Upper lobe of left lung (tissue), 6 donors: Measurements from ENCODE around the gene ICA1L. TPM values are rescaled to one million over a fixed set of nuclear protein-coding genes. Genes with fewer than 3 reads are reported as not detected.

Experiments
- ATAC-seq, 2 donors: fragments of 200-7000 bp; cut with Tn5 transposase; one replicate each; pipeline ENCODE4 v1.9.1; 2022; ENCODE audit warnings: mild to moderate bottlenecking in 2 of 2, moderate library complexity in 2 of 2; ENCODE audit not compliant: low FRiP score in 2 of 2
- DNase-seq, 2 donors: peaks; one replicate each; pipeline ENCODE4 v3.0.0-alpha.2; 2019 to 2020
- H3K27ac ChIP-seq, 4 donors: fragments of 200-600 bp; sonication (generic); one replicate each; pipeline ENCODE4 v1.5.1; 2016 to 2019
- H3K27me3 ChIP-seq, 4 donors: fragments of 200-600 bp; sonication (generic); one replicate each; pipeline ENCODE4 v1.5.1; 2017 to 2019
- H3K36me3 ChIP-seq, 4 donors: fragments of 200-600 bp; sonication (generic); one replicate each; pipeline ENCODE4 v1.5.1; 2016 to 2019
- H3K4me1 ChIP-seq, 4 donors: fragments of 200-600 bp; sonication (generic); one replicate each; pipeline ENCODE4 v1.5.1; 2018 to 2019
- H3K4me3 ChIP-seq, 4 donors: fragments of 200-600 bp; sonication (generic); one replicate each; pipeline ENCODE4 v1.5.1; 2017 to 2019; ENCODE audit warnings: mild to moderate bottlenecking in 2 of 4, moderate library complexity in 1 of 4
- H3K9me3 ChIP-seq, 4 donors: fragments of 200-600 bp; sonication (generic); one replicate each; pipeline ENCODE4 v1.5.1; 2018 to 2019
- EP300 ChIP-seq, 4 donors: sonication (generic); formaldehyde crosslinking; IDR thresholded peaks; one replicate each; pipeline ENCODE4 v1.5.1; 2017; ENCODE audit warnings: antibody characterized with exemption in 4 of 4, control low read depth in 2 of 4
- POLR2A ChIP-seq, 4 donors: fragments of 450-650 bp; IDR thresholded peaks; one replicate each; pipeline ENCODE4 v1.5.1; 2016 to 2017; ENCODE audit warnings: antibody characterized with exemption in 4 of 4, mild to moderate bottlenecking in 2 of 4
- POLR2AphosphoS5 ChIP-seq, 2 donors: sonication (generic); formaldehyde crosslinking; IDR thresholded peaks; one replicate each; pipeline ENCODE4 v1.5.1; 2017; ENCODE audit warnings: antibody characterized with exemption in 2 of 2
- WGBS, 2 donors: methylation state at CpG; one replicate each; pipeline ENCODE4 v1.1.5; 2017 to 2018; 5-methylcytosine and 5-hydroxymethylcytosine counted together
- total RNA-seq, 6 donors: library from RNA; depleted of rRNA in 4 of 6; stranded (reverse); fragments of >200 nt in 4 of 6; gene quantifications; one replicate each; pipeline versions ENCODE4 v1.1.0 to v1.2.1, GENCODE V29; 2016 to 2021
- TF ChIP-seq, protein P1 (sequence below), 6 experiments: fragments of 450-650 bp in 4 of 6; fragments of 200-600 bp in 2 of 6; sonication (generic) in 2 of 6; IDR thresholded peaks; one replicate each; pipeline ENCODE4 v1.5.1; 2016 to 2019; ENCODE audit warnings: antibody characterized with exemption in 6 of 6
- donor health status: DM: no; HTN: no; CAD: no; lungs with moderate emphysema.
- donor health status: DM: no; HTN: yes; CAD: no; lungs with severe emphysema.

ICA1L gene
- total RNA-seq, 6 donors from 2014 or later, result 3.0 to 28.3 (median 5.7) TPM

DNA sequence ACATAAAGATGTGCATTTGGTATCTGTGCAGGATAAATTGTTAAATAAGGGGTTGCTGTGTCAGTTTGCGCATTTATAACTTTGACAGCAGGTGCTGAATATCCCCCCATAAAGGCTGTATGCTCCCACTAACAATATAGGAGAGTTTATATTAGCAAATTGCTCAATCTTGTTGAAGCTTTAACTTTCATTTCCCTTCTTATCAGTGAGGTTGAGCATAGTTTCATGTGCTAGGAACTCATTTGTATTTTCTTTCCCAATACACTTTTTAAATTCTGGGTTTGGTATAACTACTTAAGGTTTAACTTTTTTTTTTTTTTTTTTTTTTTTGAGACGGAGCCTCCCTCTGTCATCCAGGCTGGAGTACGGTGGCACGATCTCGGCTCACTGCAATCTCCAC lies 147.8 kb downstream of the ICA1L start:
- Histone ChIP-seq H3K27me3 (no peaks in the 10 kb centered on the region), H3K36me3 (peaks cover 0 to 3% (median 0%) of the 10 kb centered on the region in 4 donors), H3K4me3 (no peak overlapping the region), H3K27ac (no peak overlapping the region), H3K4me1 (no peaks in the 10 kb centered on the region), H3K9me3 (no peaks in the 10 kb centered on the region)
- WGBS, 2 donors, result 94 to 95% methylated on average over 5 of the region's 5 CpGs
- DNase-seq (no peak), ATAC-seq (no peak)
- TF ChIP-seq POLR2A (IDR thresholded peaks at IDR 0.05), result no peak
- no peak for TF ChIP-seq EP300 (IDR thresholded peaks at IDR 0.05)
- TF ChIP-seq, protein P1, sequence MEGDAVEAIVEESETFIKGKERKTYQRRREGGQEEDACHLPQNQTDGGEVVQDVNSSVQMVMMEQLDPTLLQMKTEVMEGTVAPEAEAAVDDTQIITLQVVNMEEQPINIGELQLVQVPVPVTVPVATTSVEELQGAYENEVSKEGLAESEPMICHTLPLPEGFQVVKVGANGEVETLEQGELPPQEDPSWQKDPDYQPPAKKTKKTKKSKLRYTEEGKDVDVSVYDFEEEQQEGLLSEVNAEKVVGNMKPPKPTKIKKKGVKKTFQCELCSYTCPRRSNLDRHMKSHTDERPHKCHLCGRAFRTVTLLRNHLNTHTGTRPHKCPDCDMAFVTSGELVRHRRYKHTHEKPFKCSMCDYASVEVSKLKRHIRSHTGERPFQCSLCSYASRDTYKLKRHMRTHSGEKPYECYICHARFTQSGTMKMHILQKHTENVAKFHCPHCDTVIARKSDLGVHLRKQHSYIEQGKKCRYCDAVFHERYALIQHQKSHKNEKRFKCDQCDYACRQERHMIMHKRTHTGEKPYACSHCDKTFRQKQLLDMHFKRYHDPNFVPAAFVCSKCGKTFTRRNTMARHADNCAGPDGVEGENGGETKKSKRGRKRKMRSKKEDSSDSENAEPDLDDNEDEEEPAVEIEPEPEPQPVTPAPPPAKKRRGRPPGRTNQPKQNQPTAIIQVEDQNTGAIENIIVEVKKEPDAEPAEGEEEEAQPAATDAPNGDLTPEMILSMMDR (IDR thresholded peaks at IDR 0.05), result no peak
- no peak for TF ChIP-seq POLR2AphosphoS5 (IDR thresholded peaks at IDR 0.05)

Other genes starting within 250 kb of the ICA1L start
- gene FAM117B, start 236.8 kb downstream of the ICA1L start, total RNA-seq, result 10 to 100 TPM in 4 of 6 donors, 1 to 10 TPM in 2; 4.6 to 24.1 (median 12.2) TPM
- 10 to 100 TPM; 15.8 to 44.0 (median 27.8) TPM for gene WDR12, start 39.9 kb upstream of the ICA1L start, total RNA-seq
- 10 to 100 TPM in 2 of 6 donors, 1 to 10 TPM in 4; 6.4 to 24.1 (median 8.7) TPM for gene CARF, start 40.5 kb upstream of the ICA1L start, total RNA-seq
- gene NBEAL1, start 143.1 kb upstream of the ICA1L start, total RNA-seq, result 10 to 100 TPM; 37.0 to 92.2 (median 64.9) TPM